Fibroblast of villous mesenchyme (primary cell): ENCODE results near the gene MADD. TPM values are rescaled to one million over a fixed set of nuclear protein-coding genes. Genes with fewer than 3 reads are reported as not detected.
A peak's percentile ranks its signal among the peaks of the same experiment; 100 is the strongest.

Experiments used
- DNase-seq: peaks from one replicate; pipeline ENCODE4 v3.0.0-alpha.2; 2010; ENCODE audit warnings: low read depth
- H3K4me3 ChIP-seq: 2 replicates; pipeline ENCODE4 v1.5.1; 2011; ENCODE audit warnings: low read depth, mild to moderate bottlenecking, low read length
- total RNA-seq: library from RNA; depleted of rRNA; stranded (reverse); fragments of >200 nt; gene quantifications from 2 replicates; pipeline ENCODE4 v1.2.3, GENCODE V29; 2012
- TF ChIP-seq, protein P1 (sequence below): IDR thresholded peaks from 2 replicates; pipeline ENCODE4 v1.5.1; 2012; ENCODE audit warnings: low read depth, mild to moderate bottlenecking, low read length; ENCODE audit not compliant: insufficient read depth

Gene MADD
- total RNA-seq, 1 donor = 27.2 TPM

DNA sequence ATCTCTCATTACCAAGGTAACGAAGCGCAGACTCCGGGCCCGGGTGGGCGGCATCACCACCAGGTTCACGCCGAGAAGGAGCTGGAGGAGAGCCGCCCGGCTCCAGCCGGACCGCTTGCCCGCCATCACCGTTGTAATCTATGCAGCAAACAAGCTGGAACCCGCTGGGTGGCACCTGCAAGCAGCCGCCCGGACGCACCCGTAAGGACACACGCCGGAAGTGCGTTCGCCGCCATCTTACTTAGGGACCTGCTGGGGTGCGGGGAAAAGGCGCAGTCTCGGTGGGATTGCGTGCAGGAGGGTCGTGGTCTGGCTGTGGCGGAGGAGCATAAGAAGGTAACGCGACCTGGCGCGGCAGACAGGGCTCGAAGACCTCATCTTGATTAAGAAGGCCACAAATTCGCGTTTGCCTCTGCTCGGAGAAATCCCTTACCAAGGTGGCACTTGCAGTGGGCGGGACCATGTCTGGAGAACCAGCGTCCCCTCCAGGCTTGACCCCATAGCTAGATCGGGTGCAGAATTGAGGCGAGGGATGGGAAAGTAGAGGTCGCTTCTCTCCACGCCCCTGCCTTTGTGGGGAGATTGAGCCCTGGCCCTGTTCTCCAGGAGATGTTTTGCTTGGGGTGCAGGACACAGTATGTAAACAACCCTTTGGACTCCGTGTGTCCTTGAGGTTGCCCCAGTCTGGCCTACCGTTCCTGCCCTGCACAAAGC is 21.1 kb upstream of the MADD start, which contains the start of gene ACP2:
TSS of gene ACP2 (minus strand) at position 151 of the 714 bp plus-strand sequence. CDS start at position 126, 25 bp downstream.
- TF ChIP-seq, protein P1, sequence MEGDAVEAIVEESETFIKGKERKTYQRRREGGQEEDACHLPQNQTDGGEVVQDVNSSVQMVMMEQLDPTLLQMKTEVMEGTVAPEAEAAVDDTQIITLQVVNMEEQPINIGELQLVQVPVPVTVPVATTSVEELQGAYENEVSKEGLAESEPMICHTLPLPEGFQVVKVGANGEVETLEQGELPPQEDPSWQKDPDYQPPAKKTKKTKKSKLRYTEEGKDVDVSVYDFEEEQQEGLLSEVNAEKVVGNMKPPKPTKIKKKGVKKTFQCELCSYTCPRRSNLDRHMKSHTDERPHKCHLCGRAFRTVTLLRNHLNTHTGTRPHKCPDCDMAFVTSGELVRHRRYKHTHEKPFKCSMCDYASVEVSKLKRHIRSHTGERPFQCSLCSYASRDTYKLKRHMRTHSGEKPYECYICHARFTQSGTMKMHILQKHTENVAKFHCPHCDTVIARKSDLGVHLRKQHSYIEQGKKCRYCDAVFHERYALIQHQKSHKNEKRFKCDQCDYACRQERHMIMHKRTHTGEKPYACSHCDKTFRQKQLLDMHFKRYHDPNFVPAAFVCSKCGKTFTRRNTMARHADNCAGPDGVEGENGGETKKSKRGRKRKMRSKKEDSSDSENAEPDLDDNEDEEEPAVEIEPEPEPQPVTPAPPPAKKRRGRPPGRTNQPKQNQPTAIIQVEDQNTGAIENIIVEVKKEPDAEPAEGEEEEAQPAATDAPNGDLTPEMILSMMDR = peak; percentile 20
- peak within 1 kb of the TSS; percentile 98 for H3K4me3 ChIP-seq
- DNase-seq = peak; percentile 90

DNA sequence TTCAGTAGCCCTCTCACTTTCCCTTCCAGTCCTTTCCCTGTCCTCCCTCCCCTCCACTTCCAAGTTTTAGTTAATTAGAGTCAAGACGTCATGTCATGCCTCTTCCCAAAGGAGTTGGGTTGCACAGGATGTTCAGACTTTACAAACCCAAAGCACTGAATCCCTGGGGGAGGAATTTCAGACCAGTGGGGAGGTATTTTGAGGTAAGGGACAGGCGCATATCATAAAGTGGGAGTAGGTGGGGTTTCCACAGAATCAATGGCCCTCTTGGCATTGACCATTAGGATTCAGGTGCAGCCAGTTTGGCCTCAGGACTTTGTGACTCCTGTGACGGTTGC is 20.6 kb upstream of the MADD start:
- TF ChIP-seq, protein P1 = no peak
- no peak for DNase-seq
- H3K4me3 ChIP-seq = peak overlapping the region; percentile 98

DNA sequence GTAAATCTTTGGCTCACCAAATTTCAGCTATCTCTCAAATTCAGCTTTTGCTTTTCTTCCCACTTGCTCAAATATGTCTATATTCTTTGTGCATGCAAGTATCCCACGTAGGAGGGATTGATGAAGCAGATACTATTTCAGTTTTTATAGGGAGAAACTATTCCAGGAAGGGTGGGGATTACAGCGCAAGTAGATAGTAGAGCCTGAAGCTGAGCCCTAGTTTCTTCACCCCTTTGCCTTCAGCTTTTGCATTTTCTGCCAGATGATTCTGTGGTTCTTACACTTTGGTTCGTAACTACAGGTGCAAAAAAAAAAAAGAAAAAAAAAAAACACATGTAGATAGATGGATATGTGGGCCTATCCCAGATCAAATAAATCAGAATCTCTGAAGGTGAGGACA is 18.2 kb upstream of the MADD start:
- H3K4me3 ChIP-seq = no peak overlapping the region
- no peak for DNase-seq
- TF ChIP-seq, protein P1 = no peak

DNA sequence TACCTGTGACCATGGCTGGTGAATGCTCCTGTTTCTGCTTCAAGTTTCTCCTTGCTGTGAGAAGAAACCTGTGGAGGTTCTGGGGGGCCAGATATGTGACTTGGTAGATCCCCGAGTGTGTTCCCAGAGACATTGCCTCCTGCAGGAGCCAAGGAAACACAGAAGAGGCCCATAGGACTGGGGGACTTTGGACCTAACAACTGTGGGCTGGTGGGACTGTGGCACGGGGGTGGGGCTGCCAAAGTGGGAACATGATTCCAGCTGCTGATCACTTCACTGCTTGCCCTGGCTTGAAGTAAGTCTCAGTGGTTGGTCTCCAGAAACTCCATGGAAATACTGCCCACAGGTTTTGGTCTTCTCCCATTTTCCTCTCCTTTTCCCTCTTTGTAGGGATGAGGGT is 16.3 kb upstream of the MADD start:
- DNase-seq = no peak

DNA sequence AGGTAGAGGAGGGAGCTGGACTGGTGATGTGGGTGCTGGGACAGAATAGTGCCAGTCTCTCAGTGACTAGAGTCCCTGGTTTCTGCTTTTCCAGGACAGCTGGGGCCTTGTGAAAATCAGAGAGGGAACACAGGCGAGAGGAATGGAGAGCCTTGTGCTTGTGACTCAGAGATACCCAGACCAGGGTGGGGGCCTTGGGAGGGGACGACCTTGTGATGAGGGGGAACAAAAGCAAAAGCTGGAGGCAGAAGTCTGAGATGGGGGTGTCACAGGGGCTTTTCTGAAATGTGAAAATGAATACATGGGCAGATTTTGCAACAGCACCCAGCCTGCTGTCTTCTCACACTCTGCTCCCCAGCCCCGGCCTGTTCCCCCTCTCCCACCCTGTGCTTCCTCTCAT is 15.5 kb upstream of the MADD start:
- DNase-seq = peak; percentile 61
- TF ChIP-seq, protein P1 = no peak
- no peak overlapping the region for H3K4me3 ChIP-seq

More for the DNA sequence above, 16.3 kb upstream of the MADD start:
- H3K4me3 ChIP-seq = no peak overlapping the region
- TF ChIP-seq, protein P1 = no peak

DNA sequence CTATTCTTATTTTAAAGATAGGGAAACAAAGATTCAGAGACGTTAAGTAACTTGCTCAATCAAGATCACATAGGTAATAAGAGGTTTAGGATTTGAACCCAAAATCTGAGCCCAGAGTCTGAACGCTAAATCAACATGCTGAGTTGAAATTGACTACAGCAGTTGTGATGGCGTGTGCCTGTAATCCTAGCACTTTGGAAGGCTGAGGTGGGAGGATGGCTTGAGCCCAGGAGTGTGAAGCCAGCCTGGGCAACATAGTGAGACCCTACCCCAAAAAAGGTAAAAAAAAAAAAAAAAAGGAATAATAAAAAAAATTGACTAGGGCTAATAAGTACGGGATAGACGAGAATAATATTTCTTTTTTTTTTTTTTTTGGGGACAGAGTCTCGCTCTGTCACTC is 13.6 kb upstream of the MADD start:
- no peak overlapping the region for H3K4me3 ChIP-seq
- DNase-seq = no peak
- TF ChIP-seq, protein P1 = no peak

DNA sequence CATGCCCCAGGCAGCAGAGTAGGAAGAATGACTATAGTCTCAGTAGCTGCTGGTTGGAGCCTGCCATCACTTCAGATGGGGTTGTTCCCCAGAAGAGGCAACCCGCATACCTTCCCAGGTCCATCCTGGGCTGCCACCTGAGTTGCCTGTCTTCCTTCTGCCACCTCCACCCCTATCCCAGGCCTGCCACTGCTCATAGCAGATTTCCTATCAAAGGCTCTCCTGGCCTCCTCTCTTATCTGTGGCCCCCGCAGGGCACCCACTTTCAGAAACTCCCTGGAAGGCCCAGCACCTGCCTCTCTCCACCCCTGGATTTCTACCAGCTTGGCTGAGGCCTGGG is 12.8 kb upstream of the MADD start:
- peak overlapping the region; percentile 61 for H3K4me3 ChIP-seq
- TF ChIP-seq, protein P1 = no peak

More for the DNA sequence above, 12.8 kb upstream of the MADD start:
- DNase-seq = no peak
